GM18858 (cell line): ENCODE data around the gene STK32B.

Experiments
- ATAC-seq: cut with Tn5 transposase; IDR thresholded peaks from one replicate; pipeline ENCODE4 v1.9.1; 2021; ENCODE audit not compliant: unreplicated experiment

The STK32B gene

DNA sequence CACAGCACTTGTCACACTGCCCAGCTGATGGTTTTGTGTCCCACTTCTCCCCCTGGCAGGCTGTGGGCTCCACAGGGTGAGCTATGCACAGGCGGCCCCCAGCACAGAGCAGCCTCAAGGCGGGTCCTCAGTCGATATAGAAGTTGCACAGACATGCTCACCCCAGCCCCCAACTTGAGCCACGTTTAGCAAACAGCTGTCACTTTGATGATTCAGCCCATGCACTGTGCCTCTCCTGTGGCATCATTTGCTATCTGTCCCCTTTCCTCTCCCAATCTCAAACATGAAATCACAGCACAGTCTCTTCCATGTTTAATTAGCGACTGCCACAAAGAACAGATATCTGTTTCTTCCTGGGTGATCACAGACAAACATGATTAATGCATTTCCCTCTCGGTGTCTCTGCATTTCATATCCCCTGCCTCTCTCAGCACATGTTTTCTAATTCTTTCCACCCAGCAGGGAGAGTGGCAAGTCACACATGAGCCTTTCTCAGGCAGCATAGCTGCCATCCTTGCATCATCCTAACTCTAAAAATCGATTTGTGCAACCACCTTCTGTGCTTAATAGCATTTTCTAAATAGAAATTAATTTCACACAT lies 452.2 kb downstream of the STK32B start:
- ATAC-seq: no peak

DNA sequence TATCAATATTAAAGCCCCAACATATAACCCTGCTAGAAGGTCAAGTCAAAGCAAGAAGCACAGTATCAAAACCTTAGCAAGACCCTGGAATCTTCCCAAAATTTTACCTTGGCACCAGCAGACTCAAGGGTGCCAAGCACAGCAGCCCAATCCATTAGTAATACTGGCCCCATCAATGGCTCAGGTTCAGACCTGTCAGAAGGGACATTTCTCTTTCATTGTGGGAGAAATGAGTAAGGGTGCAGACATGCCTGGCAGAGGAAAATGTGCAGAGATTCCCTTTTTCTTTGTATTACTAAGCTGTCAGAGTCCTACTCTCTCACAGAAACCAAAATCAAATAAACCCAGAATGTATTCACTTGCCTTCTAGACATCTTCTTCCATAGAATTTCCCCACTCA lies 453.2 kb downstream of the STK32B start:
- no peak for ATAC-seq

DNA sequence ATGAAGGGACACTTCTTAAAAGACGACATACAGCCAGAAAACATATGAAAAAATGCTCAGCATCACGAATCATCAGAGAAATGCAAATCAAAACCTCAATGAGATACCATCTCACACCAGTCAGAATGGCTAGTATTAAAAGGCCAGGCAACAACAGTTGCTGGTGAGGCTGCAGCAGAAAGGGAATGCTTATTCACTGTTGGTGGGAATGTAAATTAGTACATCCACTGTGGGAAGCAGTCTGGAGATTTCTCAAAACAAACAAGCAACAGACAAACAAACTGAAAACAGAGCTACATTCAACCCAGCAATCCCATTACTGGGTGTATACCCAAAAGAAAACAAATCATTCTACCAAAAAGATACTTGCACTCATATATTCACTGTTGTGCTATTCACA lies 459.2 kb downstream of the STK32B start:
- ATAC-seq: no peak

DNA sequence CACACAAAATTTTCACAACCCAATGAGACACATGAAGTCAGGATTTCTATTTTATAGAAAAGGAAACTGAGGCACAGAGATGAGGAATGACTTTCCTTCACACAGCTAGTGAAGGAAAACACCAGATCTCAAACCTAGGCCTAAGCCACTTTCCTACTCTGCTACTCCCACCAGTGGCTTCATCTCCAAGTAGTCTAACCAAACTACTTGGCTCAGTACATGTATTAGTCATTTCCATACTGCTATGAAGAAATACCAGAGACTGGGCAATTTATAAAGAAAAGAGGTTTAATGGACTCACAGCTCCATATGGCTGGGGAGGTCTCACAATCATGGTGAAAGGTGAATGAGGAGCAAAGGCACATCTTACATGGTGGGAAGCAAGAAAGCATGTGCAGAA lies 460.5 kb downstream of the STK32B start:
- ATAC-seq: no peak

DNA sequence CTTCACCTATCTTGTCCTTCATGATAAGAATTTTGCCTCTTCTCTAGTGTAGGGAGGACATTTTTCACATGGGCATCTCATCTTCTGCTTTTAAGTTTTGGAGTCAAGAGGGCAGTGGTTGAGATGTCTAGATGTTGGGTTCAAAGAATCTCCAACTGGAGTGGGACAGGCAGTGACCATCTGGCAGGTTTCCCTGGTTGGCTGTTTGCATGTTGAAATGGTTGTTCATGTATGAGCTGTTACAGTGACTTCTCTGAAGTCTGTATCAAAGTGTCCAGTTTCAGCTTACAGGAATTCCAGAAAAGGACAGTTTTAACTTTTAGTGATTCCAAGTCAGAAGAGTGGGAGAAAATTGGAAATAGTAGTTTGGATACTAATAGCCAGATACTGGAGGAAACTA lies 464.4 kb downstream of the STK32B start:
- no peak for ATAC-seq

DNA sequence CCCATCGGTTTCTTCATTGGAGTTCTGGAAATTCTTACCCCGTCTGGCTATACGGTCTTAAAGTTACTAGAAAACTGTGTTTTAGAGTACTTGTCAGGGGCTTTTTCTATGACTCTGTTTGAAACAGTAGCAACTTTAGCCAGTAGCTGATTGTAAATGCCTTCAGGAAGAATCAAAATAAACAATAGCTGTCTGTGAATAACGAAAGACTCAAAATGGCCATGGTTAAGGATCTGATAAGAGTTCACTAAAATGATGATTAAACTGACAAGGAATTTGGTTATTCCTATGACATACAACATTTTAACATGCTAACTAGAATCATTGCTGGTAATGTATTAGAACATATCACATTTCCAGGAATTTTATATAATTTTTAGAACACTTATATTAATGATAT lies 466.1 kb downstream of the STK32B start:
- ATAC-seq: no peak

DNA sequence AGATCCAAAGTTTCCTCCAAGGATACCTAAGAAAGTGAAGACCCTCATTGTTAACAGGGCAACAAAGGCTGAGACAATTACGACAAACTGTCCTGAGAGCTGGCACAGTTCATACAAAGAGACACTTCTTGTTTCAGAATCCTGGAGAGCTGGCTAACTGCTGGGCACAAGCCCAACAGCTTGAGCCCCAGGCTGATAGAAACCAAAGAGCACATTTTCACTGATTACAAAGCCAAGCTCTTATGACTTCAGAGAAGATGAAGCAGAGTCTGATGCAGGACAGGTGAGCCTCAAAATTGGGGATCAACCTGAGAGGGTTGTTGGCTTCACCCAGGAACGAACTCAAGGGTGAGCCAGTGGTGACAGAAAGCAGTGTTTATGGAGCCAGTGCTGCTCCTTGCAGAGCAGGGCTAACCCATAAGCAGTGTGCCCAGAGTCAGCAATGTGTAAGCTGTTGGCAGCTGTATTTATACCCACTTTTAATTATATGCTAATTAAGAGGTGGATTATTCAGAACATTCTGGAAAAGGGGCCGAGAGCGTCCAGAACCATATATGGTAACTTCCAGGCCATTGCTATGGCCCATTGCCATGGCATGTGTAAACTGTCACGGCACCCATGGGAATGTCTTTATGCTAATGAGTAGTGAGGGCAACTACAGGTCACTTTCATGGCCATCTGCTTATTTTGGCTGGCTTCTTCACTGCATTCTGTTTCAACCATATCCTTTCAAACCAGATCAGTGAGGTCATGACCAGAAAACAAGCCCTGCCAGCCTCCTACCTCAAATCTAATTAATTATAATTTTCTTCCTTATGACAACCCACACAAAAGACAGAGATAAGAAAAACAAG lies 473.4 kb downstream of the STK32B start:
- ATAC-seq: no peak

DNA sequence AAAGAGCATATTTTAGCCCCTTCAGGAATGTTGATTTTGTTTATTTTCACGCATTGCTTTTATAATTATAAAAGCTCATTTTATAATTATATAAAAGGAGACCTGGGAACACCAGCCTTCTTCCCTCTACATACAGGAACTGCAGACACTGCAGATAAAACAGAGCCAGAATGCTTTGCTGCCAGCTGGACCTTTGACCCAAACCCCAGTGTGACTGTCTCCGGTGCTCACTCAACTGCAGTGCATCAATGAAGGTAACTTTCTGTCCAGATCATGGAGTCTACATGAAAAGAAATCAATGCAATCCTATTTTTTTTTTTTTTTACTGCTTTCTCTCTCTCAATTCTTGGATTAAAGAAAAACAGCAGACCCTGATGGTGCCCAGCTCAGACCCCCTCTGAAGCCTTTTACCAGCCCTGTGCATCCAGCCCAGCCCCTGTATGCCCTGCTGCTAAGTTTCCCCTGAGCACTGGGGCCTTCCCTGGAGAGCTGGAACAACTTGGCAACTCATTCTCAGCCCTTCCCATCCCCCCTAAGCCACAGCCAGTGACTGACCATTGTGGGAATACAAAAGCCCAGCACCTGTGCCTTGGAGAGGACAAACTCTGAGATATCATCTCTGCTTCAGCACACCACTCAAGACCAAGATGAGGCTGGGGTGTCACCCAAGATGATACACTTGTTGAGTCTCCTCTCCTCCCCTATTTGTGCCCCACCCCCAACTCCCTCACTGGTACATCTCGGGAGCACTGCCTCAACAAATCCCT lies 475.0 kb downstream of the STK32B start:
- no peak for ATAC-seq

DNA sequence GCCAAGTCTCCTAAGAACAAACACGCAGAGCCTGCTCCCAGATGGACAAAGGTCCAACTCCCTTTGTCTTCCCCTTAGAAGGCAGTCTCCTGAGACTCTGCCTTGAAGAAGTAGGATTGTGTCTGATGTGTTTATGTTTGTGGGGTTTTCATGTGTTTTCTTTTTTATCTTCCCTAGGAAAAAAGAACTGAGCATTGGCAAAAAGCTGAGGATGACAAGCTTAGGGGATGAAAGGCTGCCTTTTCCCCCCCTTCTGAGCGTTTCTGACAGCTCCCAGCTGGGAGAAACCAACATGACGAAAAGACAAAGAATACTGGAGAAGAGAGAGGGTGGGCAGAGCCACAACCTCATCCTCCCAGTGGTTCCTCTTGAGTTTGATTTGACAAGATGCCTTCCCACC lies 475.9 kb downstream of the STK32B start:
- no peak for ATAC-seq

DNA sequence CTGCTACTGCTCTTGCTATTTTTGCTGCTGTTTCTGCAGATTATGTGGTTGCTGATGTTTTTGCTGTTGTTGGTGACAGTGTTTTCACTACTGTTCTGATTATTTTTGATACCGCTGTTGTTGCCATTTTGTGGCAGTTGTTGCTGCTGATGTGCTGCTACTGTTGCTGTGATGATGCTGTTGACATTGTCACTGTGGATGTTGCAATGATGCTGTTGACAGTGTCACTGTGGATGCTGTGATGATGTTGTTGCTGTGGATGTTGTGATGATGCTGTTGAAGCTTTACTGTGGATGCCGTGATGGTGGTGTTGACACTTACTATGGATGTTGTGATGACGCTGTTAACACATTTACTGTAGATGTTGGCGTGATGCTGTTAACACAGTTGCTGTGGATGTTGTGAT lies 476.8 kb downstream of the STK32B start:
- no peak for ATAC-seq

DNA sequence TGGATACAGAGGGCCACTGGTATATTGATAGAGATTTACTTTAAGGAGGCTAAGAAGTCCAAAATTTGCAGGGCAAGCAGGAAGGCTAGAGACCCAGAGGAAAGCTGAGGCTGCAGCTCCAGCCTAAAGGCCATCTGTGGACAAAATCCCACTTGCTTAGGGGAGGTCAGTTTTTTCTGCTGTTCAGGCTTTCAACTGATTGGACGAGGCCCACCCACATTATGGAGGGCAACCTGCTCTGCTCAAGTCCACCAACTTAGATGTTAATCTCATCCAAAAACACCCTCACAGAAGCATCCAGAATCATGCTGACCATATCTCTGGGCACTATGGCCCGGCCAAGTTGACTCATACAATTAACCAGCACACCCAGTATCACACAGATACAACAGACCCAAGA lies 480.8 kb downstream of the STK32B start:
- no peak for ATAC-seq

DNA sequence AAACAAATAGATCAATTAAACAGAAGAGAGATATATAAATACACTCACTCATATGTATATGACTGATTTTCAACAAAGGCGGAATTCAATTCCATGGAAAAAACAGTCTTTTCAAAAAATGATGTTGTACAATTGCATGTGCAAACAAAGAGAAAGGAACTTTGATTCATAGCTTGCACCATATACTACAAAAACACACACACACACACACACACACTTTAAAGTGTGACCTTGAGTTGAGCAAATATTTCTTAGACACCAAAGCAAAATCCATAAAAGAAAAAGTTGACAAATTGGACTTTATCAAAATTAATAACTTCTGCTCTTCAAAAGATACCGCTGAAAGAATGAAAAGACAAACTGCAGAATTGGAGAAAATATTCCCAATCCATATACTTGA lies 488.3 kb downstream of the STK32B start:
- no peak for ATAC-seq

DNA sequence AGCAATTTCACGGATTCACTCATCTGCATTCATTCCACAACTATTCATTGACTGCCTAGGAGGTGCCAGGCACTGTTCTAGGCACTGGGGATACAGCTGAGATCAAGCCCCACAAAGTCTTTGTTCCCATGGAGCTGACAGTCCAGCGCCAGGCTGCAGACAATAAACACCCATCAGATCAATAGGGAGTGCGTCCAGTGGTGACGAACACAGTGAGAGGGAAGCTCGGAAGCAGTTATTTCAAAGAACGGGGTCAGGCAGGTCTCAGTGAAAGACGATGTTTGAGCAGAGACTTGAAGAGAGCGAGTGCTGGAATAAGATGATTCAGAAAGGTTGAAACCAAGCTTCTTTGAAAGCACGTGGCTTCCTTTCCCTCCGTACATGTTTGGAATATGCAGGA lies 489.9 kb downstream of the STK32B start:
- no peak for ATAC-seq

DNA sequence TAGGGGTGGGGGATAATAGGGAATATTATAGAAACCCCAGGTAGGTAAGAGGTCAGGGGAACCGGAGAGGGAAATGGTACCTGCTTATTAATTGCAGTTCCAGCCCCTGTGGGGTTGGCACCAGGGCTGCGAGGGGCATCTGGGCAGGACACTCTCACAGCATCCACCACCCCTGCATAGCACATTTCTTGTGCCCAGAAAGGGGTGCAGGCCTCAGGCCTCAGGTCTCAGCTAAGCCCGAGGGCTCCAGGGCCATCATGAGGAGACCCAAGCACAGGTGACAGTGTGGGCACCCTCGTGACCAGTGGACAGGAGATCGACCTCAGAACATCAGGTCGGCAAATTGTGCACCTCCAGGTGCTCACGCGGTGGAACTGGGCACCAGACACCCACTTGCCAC lies 492.4 kb downstream of the STK32B start:
- no peak for ATAC-seq

DNA sequence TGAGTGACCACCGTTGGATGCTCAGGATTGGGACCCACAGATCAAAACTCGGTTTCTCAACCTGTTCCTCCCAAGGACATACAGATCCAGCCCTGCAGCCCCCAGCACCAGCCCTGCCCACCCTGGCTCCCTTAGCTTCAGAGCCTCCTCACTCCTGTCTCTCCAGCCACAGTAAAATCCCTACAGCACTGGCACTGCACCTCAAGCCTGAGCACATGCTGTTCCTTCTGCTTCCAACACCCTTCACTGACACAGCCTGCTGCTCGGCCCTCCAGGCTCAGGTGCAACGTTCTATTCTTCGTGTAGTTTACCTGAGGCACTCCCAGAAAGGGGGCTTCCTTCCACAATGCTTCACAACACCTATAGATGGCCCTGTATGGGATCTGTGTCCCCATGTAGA lies 493.5 kb downstream of the STK32B start:
- ATAC-seq: no peak

DNA sequence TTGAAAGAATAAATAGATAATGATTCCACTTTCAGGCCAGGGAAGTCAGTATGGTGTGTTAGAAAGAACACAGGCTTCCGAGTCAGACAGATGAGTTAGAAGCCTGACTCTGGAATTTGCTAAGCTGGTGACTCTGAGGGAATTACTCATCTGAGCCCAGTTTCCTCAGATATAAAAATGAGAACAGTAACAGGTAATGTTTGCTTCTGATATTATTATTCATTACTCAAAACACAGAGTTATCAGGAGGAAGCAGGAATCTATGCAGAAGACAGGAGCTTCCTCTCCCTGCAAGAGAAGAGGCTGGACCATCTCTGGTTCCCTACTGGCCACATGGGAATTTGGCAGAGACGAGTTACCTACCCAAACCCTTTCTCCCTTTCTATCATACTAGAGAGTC lies 494.0 kb downstream of the STK32B start:
- ATAC-seq: no peak

DNA sequence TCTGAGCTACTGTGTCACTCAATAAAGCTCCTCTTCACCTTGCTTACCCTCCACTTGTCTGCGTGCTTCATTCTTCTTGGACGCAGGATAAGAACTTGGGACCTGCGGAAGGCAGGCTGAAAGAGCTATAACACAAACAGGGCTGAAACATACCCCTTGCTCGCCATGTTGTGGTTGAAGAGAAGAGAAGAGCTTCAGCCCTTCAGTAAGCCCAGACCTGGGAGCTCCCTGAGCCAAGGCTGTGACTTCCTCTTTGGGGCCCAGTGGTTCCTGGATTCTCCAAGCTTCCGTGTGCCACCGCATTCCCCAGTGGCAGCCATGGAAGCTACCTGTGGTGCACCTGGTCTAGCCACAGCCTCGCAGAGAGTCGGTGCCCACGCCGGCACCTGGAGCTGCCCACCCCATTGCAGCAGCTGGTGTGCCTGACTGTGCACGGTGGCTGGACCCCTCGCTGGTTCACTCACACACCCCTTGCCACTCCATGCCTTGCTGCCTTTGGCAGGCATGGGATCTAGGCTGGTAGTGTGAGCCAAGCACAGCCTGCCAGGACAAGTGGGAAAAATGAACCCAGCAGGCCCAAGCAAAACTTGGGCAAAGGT lies 496.5 kb downstream of the STK32B start:
- no peak for ATAC-seq
